Panc1 (cell line): Measurements from ENCODE around the gene DCAF6. TPM values are rescaled to one million over a fixed set of nuclear protein-coding genes. Genes with fewer than 3 reads are reported as not detected.

Experiments
- ATAC-seq: fragments of 200-7000 bp; cut with Tn5 transposase; 2 replicates; pipeline ENCODE4 v1.9.1; 2020; ENCODE audit warnings: mild to moderate bottlenecking, moderate library complexity
- BruUV-seq: library from RNA; stranded (reverse); fragments of 400-500 nt; replicated peaks from 2 replicates; lab custom pipeline; 2021; lab: Mats Ljungman, UMichigan
- CTCF ChIA-PET: fragments of 300-600 bp; sonication (Branson Sonifier 250); formaldehyde crosslinking; loops from one replicate; lab custom pipeline; 2022; ENCODE audit warnings: antibody characterized with exemption; lab: Charles Lee
- POLR2A ChIA-PET: fragments of 300-600 bp; sonication (Branson Sonifier 250); formaldehyde crosslinking; loops from one replicate; lab custom pipeline; 2022; ENCODE audit warnings: antibody characterized with exemption; lab: Charles Lee
- DNase-seq: peaks from one replicate; pipeline ENCODE4 v3.0.0-alpha.2; 2010; ENCODE audit warnings: low read depth, low spot score
- H3K27ac ChIP-seq: 2 replicates; pipeline ENCODE4 v1.5.1; 2011; ENCODE audit warnings: mild to moderate bottlenecking, low read length, inconsistent platforms
- H3K27me3 ChIP-seq: fragments of 200-500 bp; sonication (Bioruptor generic); 2 replicates; pipeline ENCODE4 v1.6.0; 2014; ENCODE audit warnings: low read length, inconsistent platforms; ENCODE audit not compliant: control insufficient read depth, insufficient read depth
- H3K36me3 ChIP-seq: fragments of 200-500 bp; sonication (Bioruptor generic); 2 replicates; pipeline ENCODE4 v1.5.1; 2014; ENCODE audit warnings: inconsistent platforms, mild to moderate bottlenecking, low read length, moderate library complexity; ENCODE audit not compliant: control insufficient read depth, insufficient read depth
- H3K4me1 ChIP-seq: 2 replicates; pipeline ENCODE4 v1.5.1; 2011; ENCODE audit warnings: inconsistent platforms, mild to moderate bottlenecking, low read length, moderate library complexity; ENCODE audit not compliant: control insufficient read depth, insufficient read depth
- H3K4me3 ChIP-seq, 2 experiments: 2 replicates each; pipeline ENCODE4 v1.5.1; 2011 to 2012; ENCODE audit warnings: low read depth in 2 of 2, low read length in 2 of 2, mild to moderate bottlenecking in 2 of 2, inconsistent platforms in 1 of 2, moderate library complexity in 1 of 2
- H3K9me3 ChIP-seq: fragments of 200-500 bp; sonication (Bioruptor generic); 2 replicates; pipeline ENCODE4 v1.5.1; 2014; ENCODE audit warnings: low read depth, mild to moderate bottlenecking, inconsistent platforms, low read length, moderate library complexity; ENCODE audit not compliant: control insufficient read depth, insufficient read depth
- POLR2AphosphoS5 ChIP-seq: IDR thresholded peaks from 2 replicates; pipeline ENCODE4 v1.6.1; 2012; ENCODE audit warnings: mild to moderate bottlenecking, low read depth, low read length, moderate library complexity
- SIN3A ChIP-seq: IDR thresholded peaks from 2 replicates; pipeline ENCODE4 v1.6.1; 2012; ENCODE audit warnings: low read depth, mild to moderate bottlenecking, low read length, moderate library complexity, borderline replicate concordance; ENCODE audit not compliant: insufficient read depth
- TCF7L2 ChIP-seq: IDR thresholded peaks from 2 replicates; pipeline ENCODE4 v1.6.1; 2011; ENCODE audit warnings: mild to moderate bottlenecking, low read depth, low read length, inconsistent platforms
- in situ Hi-C: cut with HindIII; loops from 2 replicates; pipeline ENCODE4 v1.10.0; 2016; ENCODE audit warnings: low sequenced_read_pairs, low pct_unique_long_range_greater_than_20kb
- intact Hi-C: fragments of 100-400 bp; cut with micrococcal nuclease; formaldehyde crosslinking; loops from one replicate; pipeline ENCODE4 v1.10.0; 2022; ENCODE audit not compliant: unreplicated experiment
- total RNA-seq: library from RNA; stranded (reverse); gene quantifications from one replicate; pipeline ENCODE4 v1.2.1, GENCODE V29; 2021; ENCODE audit not compliant: unreplicated experiment
- TF ChIP-seq, protein P1 (sequence below): fragments of 450-650 bp; IDR thresholded peaks from 2 replicates; pipeline ENCODE4 v1.5.1; 2017; ENCODE audit warnings: mild to moderate bottlenecking
- TF ChIP-seq, protein P2 (sequence below), 2 experiments: IDR thresholded peaks; 2 replicates each; pipeline ENCODE4 v1.6.1; 2011 to 2012; ENCODE audit warnings: low read depth in 2 of 2, control low read depth in 1 of 2, low read length in 1 of 2, mild to moderate bottlenecking in 1 of 2, moderate library complexity in 1 of 2; ENCODE audit not compliant: insufficient read depth in 1 of 2

Gene DCAF6
- total RNA-seq, 1 experiment from 2014 or later: 67.7 TPM

DNA sequence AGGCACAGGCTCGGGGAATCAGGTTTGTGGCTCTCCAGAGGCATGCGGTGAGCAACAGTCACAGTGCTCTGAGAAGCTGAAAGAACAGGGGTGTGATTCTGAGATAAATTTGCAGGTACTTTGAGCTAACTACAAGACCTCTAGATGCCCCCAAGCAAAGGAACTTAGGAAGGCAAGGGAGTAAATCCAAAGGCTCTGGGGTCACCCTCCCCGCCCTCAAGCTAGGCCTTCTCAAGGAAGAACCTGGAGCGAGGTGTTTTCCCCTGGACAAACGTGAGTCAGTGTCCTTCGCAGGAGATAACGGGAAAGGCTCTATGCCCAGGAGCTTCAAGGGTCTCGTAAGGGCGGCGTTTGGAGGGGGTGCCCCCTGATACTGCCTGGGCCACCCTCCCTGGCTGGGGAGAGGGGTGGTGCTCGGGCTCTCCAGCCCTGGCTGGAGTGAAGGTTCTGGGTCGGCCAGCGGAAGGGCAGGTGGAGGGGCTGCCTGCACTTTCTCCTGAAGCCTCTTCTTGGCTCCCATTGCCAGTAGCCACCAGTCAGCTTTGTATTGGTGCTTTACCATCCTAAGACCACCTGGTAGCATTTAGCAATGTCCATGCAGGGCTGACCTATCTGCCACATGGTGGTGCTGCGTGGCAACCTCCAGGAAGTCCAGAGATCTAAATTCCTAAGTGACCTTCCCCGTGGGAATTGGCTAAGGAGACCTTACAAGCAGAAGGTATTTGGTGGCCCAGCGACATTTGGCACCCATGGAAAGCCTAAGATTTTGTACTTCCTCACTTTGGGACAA lies 156.3 kb downstream of the DCAF6 start:
- TF ChIP-seq, protein P1, sequence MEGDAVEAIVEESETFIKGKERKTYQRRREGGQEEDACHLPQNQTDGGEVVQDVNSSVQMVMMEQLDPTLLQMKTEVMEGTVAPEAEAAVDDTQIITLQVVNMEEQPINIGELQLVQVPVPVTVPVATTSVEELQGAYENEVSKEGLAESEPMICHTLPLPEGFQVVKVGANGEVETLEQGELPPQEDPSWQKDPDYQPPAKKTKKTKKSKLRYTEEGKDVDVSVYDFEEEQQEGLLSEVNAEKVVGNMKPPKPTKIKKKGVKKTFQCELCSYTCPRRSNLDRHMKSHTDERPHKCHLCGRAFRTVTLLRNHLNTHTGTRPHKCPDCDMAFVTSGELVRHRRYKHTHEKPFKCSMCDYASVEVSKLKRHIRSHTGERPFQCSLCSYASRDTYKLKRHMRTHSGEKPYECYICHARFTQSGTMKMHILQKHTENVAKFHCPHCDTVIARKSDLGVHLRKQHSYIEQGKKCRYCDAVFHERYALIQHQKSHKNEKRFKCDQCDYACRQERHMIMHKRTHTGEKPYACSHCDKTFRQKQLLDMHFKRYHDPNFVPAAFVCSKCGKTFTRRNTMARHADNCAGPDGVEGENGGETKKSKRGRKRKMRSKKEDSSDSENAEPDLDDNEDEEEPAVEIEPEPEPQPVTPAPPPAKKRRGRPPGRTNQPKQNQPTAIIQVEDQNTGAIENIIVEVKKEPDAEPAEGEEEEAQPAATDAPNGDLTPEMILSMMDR: peak; percentile 64; the same call in 1 of the 2 replicates
- TF ChIP-seq, protein P2, sequence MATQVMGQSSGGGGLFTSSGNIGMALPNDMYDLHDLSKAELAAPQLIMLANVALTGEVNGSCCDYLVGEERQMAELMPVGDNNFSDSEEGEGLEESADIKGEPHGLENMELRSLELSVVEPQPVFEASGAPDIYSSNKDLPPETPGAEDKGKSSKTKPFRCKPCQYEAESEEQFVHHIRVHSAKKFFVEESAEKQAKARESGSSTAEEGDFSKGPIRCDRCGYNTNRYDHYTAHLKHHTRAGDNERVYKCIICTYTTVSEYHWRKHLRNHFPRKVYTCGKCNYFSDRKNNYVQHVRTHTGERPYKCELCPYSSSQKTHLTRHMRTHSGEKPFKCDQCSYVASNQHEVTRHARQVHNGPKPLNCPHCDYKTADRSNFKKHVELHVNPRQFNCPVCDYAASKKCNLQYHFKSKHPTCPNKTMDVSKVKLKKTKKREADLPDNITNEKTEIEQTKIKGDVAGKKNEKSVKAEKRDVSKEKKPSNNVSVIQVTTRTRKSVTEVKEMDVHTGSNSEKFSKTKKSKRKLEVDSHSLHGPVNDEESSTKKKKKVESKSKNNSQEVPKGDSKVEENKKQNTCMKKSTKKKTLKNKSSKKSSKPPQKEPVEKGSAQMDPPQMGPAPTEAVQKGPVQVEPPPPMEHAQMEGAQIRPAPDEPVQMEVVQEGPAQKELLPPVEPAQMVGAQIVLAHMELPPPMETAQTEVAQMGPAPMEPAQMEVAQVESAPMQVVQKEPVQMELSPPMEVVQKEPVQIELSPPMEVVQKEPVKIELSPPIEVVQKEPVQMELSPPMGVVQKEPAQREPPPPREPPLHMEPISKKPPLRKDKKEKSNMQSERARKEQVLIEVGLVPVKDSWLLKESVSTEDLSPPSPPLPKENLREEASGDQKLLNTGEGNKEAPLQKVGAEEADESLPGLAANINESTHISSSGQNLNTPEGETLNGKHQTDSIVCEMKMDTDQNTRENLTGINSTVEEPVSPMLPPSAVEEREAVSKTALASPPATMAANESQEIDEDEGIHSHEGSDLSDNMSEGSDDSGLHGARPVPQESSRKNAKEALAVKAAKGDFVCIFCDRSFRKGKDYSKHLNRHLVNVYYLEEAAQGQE (IDR thresholded peaks at IDR 0.05; ENCODE audit: insufficient read depth in 1 of 2, low read depth in 2 of 2, low read length in 1 of 2): no peak
- peaks cover 5% of the 10 kb centered on the region for H3K4me1 ChIP-seq
- DNase-seq (no peak), ATAC-seq (peak; percentile 32; the same call in 1 of the 2 replicates)
- in situ Hi-C loops: no loop called here
- BruUV-seq: no TSS peak
- intact Hi-C loops: no loop called here
- peaks cover 3% of the 10 kb centered on the region; the same call in 1 of the 2 replicates for H3K27me3 ChIP-seq
- H3K4me3 ChIP-seq: no peak overlapping the region
- H3K27ac ChIP-seq: no peak overlapping the region
- CTCF ChIA-PET: interaction anchor here (0.6 to 1.0 kb wide), 2 partner anchors 11 to 49 kb away, joined by 4 to 6 read pairs; no protein-coding TSS in a partner anchor
- H3K36me3 ChIP-seq: no peaks in the 10 kb centered on the region
- POLR2A ChIA-PET: no interaction called here
- H3K9me3 ChIP-seq: no peaks in the 10 kb centered on the region

DNA sequence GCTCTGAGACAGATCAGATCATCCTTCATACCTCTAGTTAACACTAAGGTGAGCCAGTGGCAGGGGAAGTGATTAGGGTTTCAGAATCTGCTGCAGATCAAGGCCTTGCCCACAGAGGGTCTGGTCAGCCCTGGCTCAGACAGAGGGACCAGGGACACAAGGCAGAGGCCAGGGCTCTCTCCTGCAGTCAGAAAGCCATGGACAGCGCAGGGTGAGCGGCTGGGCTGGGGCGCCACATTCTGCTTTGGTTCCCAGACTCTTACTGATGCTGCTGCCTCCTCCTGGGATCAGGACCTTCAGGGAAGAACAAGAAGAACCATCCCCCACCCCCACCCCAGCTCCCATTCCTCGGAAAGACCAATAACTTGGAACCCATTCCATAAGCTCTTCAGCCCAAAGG lies 157.1 kb downstream of the DCAF6 start:
- no peak for ATAC-seq
- no TSS peak for BruUV-seq
- in situ Hi-C loops (no loop called here), intact Hi-C loops (no loop called here)
- TF ChIP-seq, protein P2 (IDR thresholded peaks at IDR 0.05; ENCODE audit: insufficient read depth in 1 of 2, low read depth in 2 of 2, low read length in 1 of 2): no peak
- TF ChIP-seq TCF7L2: no peak
- TF ChIP-seq, protein P1: no peak
- TF ChIP-seq POLR2AphosphoS5: no peak
- no peak for TF ChIP-seq SIN3A
- no peaks in the 10 kb centered on the region for H3K9me3 ChIP-seq
- no peak for DNase-seq
- no peaks in the 10 kb centered on the region for H3K36me3 ChIP-seq
- no peak overlapping the region for H3K27ac ChIP-seq
- no peak overlapping the region for H3K4me3 ChIP-seq
- CTCF ChIA-PET: no interaction called here
- peaks cover 5% of the 10 kb centered on the region for H3K4me1 ChIP-seq
- POLR2A ChIA-PET: no interaction called here
- H3K27me3 ChIP-seq: peaks cover 3% of the 10 kb centered on the region; the same call in 1 of the 2 replicates
